HepG2 (cell line): ENCODE data around the gene KANSL1L. TPM values are rescaled to one million over a fixed set of nuclear protein-coding genes. Genes with fewer than 3 reads are reported as not detected.

Experiments used
- EED ChIP-seq: sonication (generic); formaldehyde crosslinking; IDR thresholded peaks from 2 replicates; pipeline ENCODE4 v1.5.0; 2020; ENCODE audit warnings: mild to moderate bottlenecking, missing genetic modification reagents
- FOXM1 ChIP-seq: sonication (generic); formaldehyde crosslinking; IDR thresholded peaks from 2 replicates; pipeline ENCODE4 v1.5.0; 2020; ENCODE audit warnings: missing genetic modification reagents
- GFI1 ChIP-seq: sonication (generic); formaldehyde crosslinking; IDR thresholded peaks from 2 replicates; pipeline ENCODE4 v1.5.0; 2020; ENCODE audit warnings: missing genetic modification reagents, mild to moderate bottlenecking, borderline replicate concordance
- IKZF1 ChIP-seq: fragments of 450-650 bp; IDR thresholded peaks from 2 replicates; pipeline ENCODE4 v1.7.1; 2016
- KAT8 ChIP-seq: IDR thresholded peaks from 2 replicates; pipeline ENCODE4 v1.6.1; 2016; ENCODE audit warnings: missing genetic modification reagents, missing compliant biosample characterization
- KLF15 ChIP-seq: sonication (generic); formaldehyde crosslinking; IDR thresholded peaks from 2 replicates; pipeline ENCODE4 v1.8.1; 2023; ENCODE audit warnings: borderline replicate concordance, mild to moderate bottlenecking, inconsistent platforms, missing genetic modification reagents, mixed read lengths
- KMT2A ChIP-seq: sonication (generic); formaldehyde crosslinking; IDR thresholded peaks from 2 replicates; pipeline ENCODE4 v1.4.0; 2020; ENCODE audit warnings: missing genetic modification reagents
- MATR3 ChIP-seq: sonication (generic); formaldehyde crosslinking; IDR thresholded peaks from 2 replicates; pipeline ENCODE4 v1.4.0; 2020; ENCODE audit warnings: missing genetic modification reagents
- NBN ChIP-seq: fragments of 450-650 bp; conservative IDR thresholded peaks from 2 replicates; pipeline ENCODE4 v1.6.1; 2017
- RBFOX2 ChIP-seq: fragments of 200-400 bp; formaldehyde crosslinking; IDR thresholded peaks from 2 replicates; pipeline ENCODE4 v1.6.1; 2017; ENCODE audit warnings: low read depth, mild to moderate bottlenecking, low read length
- SSRP1 ChIP-seq: IDR thresholded peaks from 2 replicates; pipeline ENCODE4 v1.6.1; 2016; ENCODE audit warnings: control low read depth
- ZBTB26 ChIP-seq: IDR thresholded peaks from 2 replicates; pipeline ENCODE4 v1.6.1; 2016; ENCODE audit warnings: missing compliant biosample characterization, missing genetic modification reagents, borderline replicate concordance
- ZBTB40 ChIP-seq, 2 experiments: fragments of 450-650 bp in 1 of 2; sonication (generic) in 1 of 2; formaldehyde crosslinking in 1 of 2; IDR thresholded peaks; 2 replicates each; pipeline versions ENCODE4 v1.6.1 to v1.8.0; 2016 to 2022; ENCODE audit warnings: antibody characterized with exemption in 1 of 2, mild to moderate bottlenecking in 1 of 2, missing genetic modification reagents in 1 of 2
- ZNF17 ChIP-seq: sonication (generic); formaldehyde crosslinking; IDR thresholded peaks from 2 replicates; pipeline ENCODE4 v1.5.0; 2020; ENCODE audit warnings: mild to moderate bottlenecking, missing genetic modification reagents
- ZNF44 ChIP-seq: sonication (generic); formaldehyde crosslinking; IDR thresholded peaks from 2 replicates; pipeline ENCODE4 v1.5.1; 2020; ENCODE audit warnings: mild to moderate bottlenecking, missing genetic modification reagents
- polyA plus RNA-seq, 8 experiments: library from polyadenylated mRNA; depleted of rRNA in 3 of 8; stranded (reverse) in 7 of 8; unstranded in 1 of 8; fragments of >200 nt; fragmentation: Illumina TruSeq in 4 of 8; extraction: Trizol in 4 of 8; gene quantifications; 2 replicates each; pipeline versions ENCODE4 v1.2.1 to v1.2.3, GENCODE V29; 2011 to 2016; ENCODE audit warnings: low read depth in 4 of 8, missing spikeins in 1 of 8, mixed read lengths in 1 of 8; ENCODE audit not compliant: insufficient read depth in 1 of 8
- total RNA-seq, 5 experiments: library from RNA; depleted of rRNA; stranded (reverse); fragments of >200 nt; fragmentation: Illumina TruSeq; extraction: Trizol; gene quantifications; 2 replicates each; pipeline ENCODE4 v1.2.3, GENCODE V29; 2016; ENCODE audit warnings: low read depth in 1 of 5
- TF ChIP-seq, protein P1 (sequence below): sonication (generic); formaldehyde crosslinking; IDR thresholded peaks from 2 replicates; pipeline ENCODE4 v1.4.0; 2020; ENCODE audit warnings: mild to moderate bottlenecking, missing genetic modification reagents
- TF ChIP-seq, protein P2 (sequence below): sonication (generic); formaldehyde crosslinking; IDR thresholded peaks from 2 replicates; pipeline ENCODE4 v1.8.0; 2022; ENCODE audit warnings: low read depth, missing genetic modification reagents

The KANSL1L gene
- total and polyA plus RNA-seq, 2 of the 13 experiments (the other 11 are each of a cell fraction or from before 2014, with no cell fraction given) = 5.4 to 10.3 TPM

- TF ChIP-seq ZBTB40 (IDR thresholded peaks at IDR 0.05) (no peak), ZBTB40 (CRISPR knock-in tag; IDR thresholded peaks at IDR 0.05) (peak; percentile 53; the same call in 1 of the 2 replicates), FOXM1 (CRISPR knock-in tag) (no peak), RBFOX2 (peak; percentile 91), KMT2A (CRISPR knock-in tag) (peak; percentile 35; the same call in 1 of the 2 replicates), IKZF1 (no peak), ZBTB26 (CRISPR knock-in tag) (peak; percentile 66; the same call in 1 of the 2 replicates), EED (CRISPR knock-in tag) (no peak), KAT8 (CRISPR knock-in tag) (peak; percentile 49), GFI1 (CRISPR knock-in tag) (peak; percentile 64; the same call in 1 of the 2 replicates), ZNF44 (CRISPR knock-in tag) (no peak), NBN (no peak), SSRP1 (CRISPR knock-in tag) (no peak), ZNF17 (CRISPR knock-in tag) (peak; percentile 93), MATR3 (no peak), KLF15 (CRISPR knock-in tag) (peak; percentile 73; the same call in 1 of the 2 replicates)
- TF ChIP-seq, protein P1, sequence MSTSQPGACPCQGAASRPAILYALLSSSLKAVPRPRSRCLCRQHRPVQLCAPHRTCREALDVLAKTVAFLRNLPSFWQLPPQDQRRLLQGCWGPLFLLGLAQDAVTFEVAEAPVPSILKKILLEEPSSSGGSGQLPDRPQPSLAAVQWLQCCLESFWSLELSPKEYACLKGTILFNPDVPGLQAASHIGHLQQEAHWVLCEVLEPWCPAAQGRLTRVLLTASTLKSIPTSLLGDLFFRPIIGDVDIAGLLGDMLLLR (CRISPR knock-in tag) = peak; percentile 42; the same call in 1 of the 2 replicates
- TF ChIP-seq, protein P2, sequence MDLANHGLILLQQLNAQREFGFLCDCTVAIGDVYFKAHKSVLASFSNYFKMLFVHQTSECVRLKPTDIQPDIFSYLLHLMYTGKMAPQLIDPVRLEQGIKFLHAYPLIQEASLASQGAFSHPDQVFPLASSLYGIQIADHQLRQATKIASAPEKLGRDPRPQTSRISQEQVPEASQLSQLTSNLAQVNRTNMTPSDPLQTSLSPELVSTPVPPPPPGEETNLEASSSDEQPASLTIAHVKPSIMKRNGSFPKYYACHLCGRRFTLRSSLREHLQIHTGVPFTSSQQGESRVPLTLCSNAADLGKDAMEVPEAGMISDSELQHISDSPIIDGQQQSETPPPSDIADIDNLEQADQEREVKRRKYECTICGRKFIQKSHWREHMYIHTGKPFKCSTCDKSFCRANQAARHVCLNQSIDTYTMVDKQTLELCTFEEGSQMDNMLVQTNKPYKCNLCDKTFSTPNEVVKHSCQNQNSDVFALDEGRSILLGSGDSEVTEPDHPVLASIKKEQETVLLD (CRISPR knock-in tag) = peak; percentile 85
Observed at GRCh38 chr2:210171309-210172218, at the start of gene KANSL1L (continued).
